Kidney tubule cell (primary cell): ENCODE measurements around the gene CNTNAP5.
A peak's percentile ranks its signal among the peaks of the same experiment; 100 is the strongest.

Experiments
- DNase-seq: peaks from one replicate; pipeline ENCODE4 v3.0.0-alpha.2; 2018; ENCODE audit warnings: low spot score

Gene CNTNAP5

DNA sequence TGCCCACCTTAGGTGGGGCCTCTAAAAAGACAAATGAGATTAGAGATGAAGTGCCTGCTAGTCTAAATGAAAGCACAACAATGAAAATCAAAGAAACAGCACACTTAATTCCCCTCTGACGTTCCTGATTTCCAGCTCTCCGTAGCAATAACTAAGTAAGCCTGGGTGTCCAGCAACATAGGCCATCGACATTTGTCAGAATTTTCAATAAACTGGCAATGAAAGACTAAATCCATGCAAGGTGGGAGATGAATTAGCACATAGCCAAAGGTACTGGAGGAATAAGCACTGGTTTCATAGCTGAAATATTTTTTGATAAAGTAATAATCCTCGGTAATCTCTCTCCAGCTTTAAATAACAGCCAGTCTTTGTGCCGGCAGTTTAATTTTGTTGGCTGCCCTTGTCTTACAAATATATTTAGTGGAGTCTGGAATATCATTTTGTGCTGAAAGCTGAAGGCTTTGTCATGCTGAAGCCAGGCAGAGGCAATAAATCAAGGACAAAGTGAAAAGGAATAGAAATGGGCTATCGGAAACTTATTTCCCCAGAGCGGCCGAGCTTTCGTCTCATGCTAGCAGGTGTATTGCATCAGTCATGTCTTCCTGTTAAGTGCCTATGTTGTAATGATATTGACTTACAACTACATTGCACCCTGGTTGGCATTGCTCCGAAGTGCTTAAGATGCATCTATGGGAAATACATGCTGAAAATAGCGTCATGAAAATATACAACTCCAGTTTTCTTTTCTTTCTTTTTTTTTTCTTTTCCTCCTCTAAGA is 790.1 kb downstream of the CNTNAP5 start:
- no peak for DNase-seq

DNA sequence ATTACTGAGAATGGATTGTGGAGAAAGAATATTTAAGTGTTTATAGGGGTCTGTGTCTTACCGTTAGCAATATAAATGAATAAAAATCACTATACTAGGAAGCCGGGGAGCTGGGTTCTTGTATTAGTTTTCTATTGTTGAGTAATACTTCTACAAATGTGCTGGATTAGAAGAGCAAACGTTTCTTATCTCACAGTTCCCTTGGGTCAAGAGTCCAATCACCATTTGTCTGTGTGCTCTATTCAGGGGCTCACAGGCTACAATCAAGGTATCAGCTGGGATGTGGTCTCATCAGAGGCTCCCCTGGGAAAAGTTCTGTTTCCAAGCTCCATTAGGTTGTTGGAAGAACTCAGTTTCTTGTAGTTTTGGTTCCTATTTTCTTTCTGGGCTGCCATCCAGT is 790.9 kb downstream of the CNTNAP5 start:
- DNase-seq: no peak

DNA sequence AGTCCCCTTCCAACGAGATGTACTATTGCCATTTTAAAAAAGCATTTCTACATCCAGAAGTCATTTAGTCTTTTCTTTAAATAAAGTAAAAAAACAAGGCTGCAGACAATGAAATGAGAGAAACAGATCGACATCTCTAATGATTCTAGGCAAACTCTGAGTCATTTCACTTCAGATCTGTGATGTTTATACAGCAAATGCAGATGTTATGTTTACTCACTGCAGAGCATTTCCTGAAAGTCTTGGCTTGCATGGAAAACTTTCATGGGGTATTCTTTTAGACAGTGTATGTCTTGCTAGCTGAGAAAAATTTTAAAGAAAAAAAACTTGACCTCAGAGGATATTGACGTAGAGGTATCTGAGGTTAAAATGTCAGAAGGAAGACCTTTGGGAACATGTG is 797.4 kb downstream of the CNTNAP5 start:
- no peak for DNase-seq

DNA sequence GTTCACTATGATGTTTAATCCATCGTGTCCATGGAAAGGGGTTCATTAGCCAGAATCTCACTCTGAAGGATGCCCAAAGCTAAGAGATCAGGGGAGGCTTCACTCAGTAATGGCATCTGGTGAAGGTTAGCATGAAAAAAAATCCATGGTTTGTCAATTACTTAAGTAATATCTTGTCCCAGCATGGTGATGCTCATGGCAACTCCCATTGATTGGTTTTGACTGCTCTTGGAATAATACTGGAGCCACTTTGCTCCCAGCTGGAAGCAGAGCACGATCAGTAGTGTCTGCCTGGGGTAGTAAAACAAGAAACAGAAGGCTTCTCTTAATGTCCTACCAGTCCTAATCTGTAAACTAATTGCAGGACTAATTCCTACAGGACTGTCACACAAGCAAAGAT is 799.4 kb downstream of the CNTNAP5 start:
- no peak for DNase-seq

DNA sequence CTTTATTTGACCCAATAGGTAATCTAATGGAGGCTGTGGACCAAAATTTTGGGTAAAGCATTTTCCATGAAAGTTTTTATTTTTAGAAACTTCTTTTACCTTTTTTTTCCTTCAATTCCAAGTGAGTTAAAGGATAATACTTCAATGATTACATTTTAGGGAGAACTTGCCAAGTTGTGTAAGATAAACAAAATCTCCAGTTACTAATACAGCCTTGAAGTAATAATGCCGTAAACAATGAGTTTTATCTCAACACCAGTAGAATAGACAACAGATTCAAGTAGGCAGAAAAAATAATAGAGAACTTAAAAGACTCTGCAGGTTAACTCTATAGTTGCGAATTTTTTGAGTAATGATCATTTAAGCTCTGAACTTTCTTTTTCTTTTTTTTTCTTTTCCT is 807.4 kb downstream of the CNTNAP5 start:
- no peak for DNase-seq

DNA sequence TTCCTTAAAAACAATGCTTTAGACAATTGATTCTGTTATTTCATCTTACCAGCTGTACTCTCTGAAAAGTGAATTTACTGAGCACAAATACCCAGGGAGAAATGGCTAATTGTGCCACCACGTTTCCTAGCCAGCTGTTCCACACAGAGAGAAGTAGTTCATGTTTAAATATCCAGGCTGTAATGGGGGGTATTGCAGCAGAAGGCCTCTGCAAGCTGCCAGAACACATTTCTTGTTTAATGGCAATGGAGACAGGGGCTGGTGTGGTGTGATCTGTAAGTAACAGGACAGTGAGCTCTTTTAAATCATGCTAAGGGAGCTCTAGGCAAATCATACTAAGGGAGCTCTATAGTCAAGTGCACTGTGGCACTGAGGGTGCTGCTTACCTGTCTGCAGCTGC is 809.2 kb downstream of the CNTNAP5 start:
- DNase-seq: no peak

DNA sequence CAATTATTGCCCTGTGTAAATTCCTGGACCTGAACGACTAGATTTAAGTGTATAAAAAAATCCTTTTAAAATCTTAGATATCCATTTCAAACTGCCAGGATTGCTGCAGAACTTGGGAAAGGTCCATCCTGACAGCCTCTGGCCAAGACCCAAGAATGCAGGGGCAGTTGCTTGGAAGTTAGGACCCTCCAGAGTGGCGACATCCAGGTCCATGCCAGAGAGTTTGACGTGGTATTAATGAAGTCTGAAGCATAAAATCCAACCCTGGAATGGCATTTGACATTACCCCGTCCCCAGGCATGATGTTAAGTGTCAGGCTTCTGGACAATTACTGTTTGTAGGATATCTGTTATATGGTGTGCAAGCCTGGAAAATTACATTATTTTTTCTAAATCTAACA is 810.2 kb downstream of the CNTNAP5 start:
- no peak for DNase-seq

DNA sequence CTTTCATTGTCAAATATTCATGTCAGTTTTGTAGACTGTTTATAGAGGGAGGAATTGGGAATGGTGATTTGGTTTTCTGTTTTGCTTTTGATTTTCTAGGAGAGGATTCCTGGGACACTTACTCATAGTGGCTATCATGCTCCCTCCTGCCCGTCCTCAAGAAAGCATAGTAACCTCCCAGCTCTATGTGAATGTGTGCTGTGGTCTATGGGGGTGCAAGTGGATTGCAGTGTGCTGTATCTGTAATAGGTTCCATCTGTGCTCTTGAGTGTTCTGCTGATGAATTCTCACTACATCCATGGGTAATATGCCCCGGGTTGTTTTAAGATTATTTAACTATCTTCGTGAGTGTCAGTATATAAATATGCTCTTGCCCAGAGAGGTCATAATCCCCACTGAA is 811.3 kb downstream of the CNTNAP5 start:
- no peak for DNase-seq

DNA sequence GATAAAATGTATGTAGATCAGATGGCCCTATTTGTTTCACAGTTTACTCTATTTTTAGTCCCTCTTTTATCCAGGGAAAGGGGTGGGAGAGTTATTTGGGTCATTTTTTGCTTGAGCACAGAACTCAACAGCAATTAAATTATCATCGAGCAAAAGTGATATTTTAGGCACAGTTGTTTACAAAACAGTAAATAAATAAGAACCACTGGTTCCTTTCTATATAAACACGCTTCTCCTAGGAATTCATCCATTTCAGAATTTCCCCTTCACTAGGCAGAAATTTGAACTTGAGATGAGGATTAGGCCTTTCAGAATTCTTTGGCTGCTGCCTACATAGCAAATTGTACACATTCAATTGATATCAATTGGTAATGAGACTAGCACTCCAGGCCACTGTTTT is 812.4 kb downstream of the CNTNAP5 start:
- no peak for DNase-seq

DNA sequence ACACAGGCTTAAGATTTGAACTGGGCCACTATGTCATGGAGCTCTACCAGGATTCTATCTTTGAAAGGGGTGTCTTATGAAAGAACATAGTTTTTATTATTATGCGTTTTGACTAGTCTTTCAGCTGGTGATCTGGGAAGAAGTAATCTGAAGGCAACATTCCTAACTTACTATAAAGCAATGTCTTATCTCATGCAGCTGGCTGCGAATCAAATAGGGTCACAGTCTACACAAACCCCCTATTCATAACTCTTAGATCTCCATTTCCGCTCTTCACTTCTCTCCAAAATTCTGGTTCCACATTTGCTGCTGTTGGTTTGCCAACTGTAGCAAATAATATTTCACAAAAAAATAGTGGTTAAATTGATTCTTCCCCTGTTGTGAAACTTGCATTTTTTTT is 813.3 kb downstream of the CNTNAP5 start:
- DNase-seq: no peak

DNA sequence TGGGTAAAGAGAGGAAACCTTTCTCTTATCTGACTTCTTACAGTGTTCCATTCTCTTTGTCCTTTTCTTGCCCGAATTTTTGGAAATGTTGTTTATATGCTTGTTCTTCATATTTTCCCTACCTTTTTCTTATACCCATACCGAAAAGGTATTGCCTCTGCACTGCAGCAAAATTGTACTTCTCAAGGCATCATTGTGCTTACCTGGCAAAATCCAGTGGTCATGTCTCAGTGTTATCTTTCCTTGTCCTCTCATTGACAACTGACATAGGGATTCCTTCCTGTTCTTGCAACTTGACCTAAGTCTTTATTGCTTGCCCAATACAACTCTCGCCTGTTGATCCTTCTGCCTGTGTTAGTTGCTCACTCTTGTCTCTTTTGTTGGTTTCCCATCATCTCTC is 842.2 kb downstream of the CNTNAP5 start:
- no peak for DNase-seq

DNA sequence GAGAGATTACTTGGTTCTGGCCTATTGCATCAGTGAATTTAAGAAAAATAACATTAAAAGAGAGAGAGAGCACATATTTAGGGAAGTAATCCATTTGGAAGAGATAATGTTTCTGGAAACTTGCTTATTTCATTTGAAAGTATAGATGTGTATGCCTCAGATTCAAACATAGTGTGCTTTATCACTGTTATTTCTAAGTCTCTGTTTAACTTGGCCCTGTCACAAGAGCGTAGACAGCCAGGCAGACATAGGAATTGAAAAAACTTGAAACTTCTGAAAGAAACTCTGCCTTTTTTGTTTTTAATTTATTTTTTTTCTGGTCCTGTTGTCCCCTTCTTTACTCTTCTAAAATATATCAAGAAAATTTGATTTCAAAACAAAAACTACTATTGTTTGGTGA is 849.1 kb downstream of the CNTNAP5 start:
- no peak for DNase-seq

DNA sequence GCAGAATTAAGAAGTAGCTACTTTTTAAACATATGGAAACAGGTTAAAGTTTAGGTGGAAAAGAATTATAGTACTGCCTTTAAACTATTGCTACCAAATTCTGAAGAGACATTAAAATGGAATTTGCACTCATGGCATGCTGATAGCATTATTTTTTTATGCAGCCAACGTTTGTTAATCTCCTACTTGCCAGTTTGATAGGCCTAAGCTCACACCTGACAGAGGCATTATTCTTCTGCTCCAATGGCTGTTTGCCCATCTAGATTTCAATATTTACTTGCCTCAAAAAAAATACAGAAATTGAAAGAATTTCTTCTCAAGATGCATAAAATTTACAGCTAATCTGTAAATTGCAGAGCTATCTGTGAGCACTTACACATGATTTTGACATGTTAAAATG is 849.6 kb downstream of the CNTNAP5 start:
- DNase-seq: no peak

DNA sequence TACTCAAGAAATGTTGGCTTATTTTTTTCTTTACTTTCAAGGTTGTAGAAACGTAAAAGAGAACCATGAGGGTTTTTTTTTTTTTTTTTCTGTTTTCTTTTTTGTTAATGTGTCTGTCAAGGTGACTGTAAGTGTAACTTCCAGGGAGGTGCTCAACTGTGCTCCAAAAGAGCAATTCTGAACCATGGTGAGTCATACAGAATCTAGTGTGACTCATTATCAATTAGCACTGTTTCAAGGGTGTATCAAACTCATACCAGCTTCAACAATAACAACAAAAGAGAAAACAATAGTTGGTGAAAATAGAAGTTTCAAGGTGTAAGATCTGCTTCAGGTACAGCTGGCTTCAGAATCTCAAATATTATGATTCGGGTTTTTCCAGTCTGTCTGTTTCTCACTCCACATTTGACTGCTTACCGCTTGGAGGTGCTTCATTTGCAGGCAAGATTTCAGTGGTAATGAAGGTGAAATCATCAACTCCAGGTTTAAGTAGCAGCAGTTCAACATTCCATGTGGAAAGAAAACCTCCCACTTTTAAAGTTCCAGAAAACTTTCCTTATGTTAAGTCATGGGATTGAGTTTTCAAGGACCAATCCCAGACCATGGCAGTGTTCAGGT is 850.6 kb downstream of the CNTNAP5 start:
- DNase-seq: peak; percentile 42

DNA sequence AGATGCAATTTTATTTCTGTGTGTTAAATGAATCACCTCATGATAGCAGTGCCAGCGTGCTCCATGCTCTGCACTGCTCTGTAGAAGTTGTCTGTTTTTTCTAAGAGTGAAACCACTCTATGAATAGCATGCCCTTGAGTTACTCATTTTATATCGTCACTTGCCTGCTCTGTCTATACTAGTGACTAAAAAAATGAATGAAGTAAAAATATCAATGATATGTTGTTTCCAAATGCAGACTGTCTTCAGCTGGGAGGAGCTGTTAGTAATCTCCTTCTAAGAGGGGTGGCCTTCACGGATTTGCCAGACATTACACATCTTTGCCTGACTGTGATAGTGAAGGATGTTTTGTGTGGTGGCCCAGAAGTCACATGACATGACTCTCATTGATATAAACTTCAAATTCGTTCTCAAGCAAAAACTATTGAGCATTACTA is 852.1 kb downstream of the CNTNAP5 start:
- peak; percentile 16 for DNase-seq

DNA sequence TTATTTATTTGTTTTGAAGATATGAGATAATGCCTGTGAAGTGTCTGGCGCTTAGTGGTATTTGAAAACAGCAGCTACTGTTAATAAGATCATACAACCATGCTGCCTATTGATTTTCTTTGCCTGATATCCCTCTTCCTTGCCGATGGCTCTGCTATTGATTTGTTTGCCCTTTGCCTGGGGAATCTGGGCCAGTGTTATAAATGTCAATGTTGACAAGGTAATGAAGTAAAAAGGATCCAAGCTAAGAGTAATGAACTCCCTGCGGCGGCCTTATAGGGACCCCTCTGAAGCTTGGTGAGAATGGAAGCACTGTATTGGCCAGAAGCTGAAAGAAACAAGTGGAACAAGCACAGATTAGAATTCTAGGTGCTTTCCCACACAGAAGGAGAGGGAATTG is 854.6 kb downstream of the CNTNAP5 start:
- DNase-seq: no peak

DNA sequence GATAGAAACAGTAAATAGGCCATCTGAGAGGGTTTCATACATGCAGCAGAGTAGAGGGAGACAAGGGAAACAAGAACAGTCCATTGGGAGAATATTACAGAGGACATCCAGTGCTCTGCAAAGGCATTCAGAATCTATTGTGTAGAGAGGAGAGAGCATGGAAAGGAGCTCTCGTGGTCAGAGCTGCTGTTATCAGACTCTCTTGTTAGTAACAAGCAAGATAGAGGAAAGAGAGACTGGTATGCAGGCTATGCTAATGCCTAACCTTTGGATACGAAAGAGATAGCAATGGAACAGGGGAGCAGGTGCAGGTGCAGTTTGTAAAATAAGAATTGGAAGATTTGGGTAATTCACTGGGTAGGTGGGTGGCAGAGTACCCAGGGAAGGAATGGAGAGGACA is 855.9 kb downstream of the CNTNAP5 start:
- DNase-seq: no peak

DNA sequence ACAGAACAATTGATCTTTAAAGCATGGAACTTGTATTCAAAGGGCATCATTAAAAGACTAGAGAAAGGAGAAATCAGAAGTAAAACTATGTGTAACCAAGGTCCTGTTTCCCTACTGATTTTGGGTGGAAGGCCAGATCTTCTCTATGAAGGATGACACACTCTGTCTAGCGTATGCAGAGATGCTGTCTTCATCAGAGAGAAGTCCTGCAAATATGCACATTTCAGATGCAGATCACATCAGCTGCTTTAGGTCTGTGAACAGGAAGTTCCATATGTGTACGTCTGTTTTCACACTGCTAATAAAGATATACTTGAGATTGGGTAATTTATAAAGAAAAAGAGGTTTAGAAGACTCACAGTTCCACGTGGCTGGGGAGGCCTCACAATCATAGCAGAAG is 857.3 kb downstream of the CNTNAP5 start:
- DNase-seq: no peak

DNA sequence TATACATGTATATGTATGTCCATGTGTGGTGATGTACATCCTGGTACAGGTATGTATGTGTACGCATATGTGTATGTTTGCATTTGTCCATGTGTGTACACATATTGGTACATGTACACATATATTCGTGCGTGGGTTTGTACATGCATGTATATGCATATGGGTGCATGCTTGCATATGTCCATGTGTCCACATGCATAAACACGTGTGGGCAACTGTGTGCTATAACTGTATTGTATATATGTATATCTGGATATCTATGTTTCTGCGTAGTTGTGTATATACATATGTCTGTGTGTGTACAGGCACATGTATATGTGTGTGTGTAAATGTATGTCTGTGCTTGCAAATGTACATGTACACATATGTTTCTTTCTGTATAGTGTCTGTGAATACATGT is 858.5 kb downstream of the CNTNAP5 start:
- no peak for DNase-seq

DNA sequence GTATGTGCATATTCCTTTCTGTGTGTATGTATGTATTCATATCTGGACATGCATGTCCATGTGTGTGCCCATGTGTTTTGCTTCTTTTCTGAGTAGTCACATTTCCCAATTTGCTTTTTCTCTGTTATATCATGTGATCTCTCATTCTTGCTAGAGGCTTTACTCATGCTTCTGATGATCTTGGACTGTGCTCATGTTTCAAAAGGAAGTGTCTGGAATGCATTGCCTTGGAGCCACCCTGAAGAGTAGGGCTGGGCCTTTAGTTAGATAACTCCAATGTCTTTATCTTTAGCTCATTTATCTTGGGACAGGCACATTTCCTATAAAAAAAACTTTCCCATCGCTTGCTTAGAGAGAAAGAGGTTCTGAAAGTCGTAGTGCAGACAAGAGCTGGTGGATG is 859.2 kb downstream of the CNTNAP5 start:
- DNase-seq: no peak

DNA sequence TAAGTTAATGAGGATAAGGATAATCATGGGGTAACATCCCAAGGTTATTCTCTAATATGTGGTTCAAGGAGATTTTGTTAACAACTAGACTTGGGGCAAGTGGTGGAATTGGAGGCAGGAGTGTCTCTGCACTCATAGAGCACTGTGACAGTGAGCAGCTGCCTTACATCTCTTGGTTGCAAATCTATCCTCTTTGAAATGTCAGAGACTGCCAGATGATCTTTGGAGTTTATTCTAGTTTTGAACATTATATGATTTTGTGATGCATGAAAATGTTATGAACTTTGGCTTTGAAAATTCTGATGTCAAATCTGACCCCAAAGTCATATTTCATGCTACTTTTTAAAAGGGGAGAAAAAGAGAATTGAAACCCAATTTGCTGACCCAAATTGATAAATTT is 861.1 kb downstream of the CNTNAP5 start:
- no peak for DNase-seq

DNA sequence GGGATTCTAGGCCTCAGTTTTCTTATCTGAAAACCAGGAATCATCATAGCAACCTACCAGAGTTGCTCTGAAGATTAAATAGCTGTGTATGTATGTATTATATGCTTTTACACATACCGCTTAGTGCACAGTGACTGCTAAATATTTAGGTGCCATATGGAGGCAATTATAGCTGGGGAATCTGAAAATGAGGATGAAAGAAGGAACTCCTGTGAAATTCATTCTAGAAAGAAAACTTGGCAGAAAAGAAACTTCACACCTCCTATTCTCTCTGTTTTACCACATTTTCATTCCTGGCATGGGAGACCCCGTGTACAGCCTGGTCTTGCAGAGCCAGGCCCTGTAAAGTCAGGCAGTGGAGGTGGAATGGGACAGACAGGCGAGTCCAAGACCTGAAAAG is 862.4 kb downstream of the CNTNAP5 start:
- no peak for DNase-seq

DNA sequence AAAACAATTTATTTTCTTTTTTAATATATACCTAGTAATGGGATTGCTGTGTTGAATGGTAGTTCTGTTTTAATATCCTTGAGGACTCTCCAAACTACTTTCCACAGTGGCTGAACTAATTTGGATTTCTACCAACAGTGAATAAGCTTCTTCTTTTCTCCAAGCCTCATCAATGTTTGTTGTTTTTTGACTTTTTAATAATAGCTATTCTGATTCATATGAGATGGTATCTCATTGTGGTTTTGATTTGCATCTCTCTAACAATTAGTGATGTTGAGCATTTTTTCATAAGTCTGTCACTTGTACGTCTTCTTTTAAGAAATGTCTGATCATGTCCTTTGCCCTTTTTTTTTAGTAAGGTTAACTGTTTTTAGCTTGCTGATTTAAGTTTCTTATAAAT is 863.3 kb downstream of the CNTNAP5 start:
- no peak for DNase-seq

DNA sequence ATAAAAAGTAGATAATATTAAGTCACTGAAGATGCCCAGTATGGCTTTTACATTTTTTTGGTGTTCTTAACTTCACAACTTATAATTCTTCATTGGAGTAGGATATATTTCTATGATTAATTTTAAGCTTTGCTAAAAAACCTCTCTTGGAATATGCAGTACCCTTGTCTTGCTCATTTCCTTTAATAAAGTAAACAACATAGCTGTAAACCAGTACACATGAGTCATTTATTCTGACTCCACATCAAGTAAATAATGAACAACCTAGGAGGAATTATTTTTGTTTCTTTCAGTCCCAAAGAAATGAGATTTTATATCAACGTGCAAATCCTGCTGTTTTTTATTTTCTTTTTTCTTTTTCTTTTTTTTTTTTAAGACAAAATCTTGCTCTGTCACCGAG is 869.1 kb downstream of the CNTNAP5 start:
- no peak for DNase-seq
